Measurements from ENCODE around the gene GPR85. TPM values are rescaled to one million over a fixed set of nuclear protein-coding genes. Genes with fewer than 3 reads are reported as not detected.
"Not testable (repeated sequence)": the region's sequence is repeated elsewhere in the genome, so short reads cannot be mapped to it uniquely, and the experiment has no call there.

The GPR85 gene
- total RNA-seq, 4 donors from 2014 or later: 0.24 to 2.3 (median 0.71) TPM

GRCh38 chr7:113071465-113071864 lies 15.2 kb downstream of the GPR85 start:
- TF ChIP-seq POLR2A (IDR thresholded peaks at IDR 0.05) (no peak), CTCF (IDR thresholded peaks at IDR 0.05) (no peak)
- intact Hi-C loops (cut with DNase I): no loop called here
- no peaks in the 10 kb centered on the region for H3K4me1 ChIP-seq
- no peak overlapping the region for H3K27ac ChIP-seq
- WGBS, 2 donors: 6 to 14% methylated on average over 1 of the region's 1 CpG
- no peaks in the 10 kb centered on the region for H3K9me3 ChIP-seq
- DNase-seq: no peak
- no peak overlapping the region for H3K4me3 ChIP-seq (replicated peaks in 1 of 3)
- no peaks in the 10 kb centered on the region for H3K27me3 ChIP-seq
- no peaks in the 10 kb centered on the region for H3K36me3 ChIP-seq

GRCh38 chr7:113062499-113062898 lies 24.1 kb downstream of the GPR85 start:
- no peak for DNase-seq
- H3K4me1 ChIP-seq: no peaks in the 10 kb centered on the region
- 82 to 92% methylated on average over 2 of the region's 2 CpGs for WGBS, 2 donors
- no peak overlapping the region for H3K4me3 ChIP-seq (replicated peaks in 1 of 3)
- intact Hi-C loops (cut with DNase I): no loop called here
- H3K27ac ChIP-seq: no peak overlapping the region
- H3K36me3 ChIP-seq: no peaks in the 10 kb centered on the region
- H3K27me3 ChIP-seq: no peaks in the 10 kb centered on the region
- H3K9me3 ChIP-seq: no peaks in the 10 kb centered on the region
- TF ChIP-seq CTCF (IDR thresholded peaks at IDR 0.05) (no peak), POLR2A (IDR thresholded peaks at IDR 0.05) (no peak)

- Histone ChIP-seq H3K27ac (no peak overlapping the region), H3K4me3 (replicated peaks in 1 of 3) (no peak overlapping the region), H3K36me3 (no peaks in the 10 kb centered on the region), H3K27me3 (no peaks in the 10 kb centered on the region), H3K4me1 (no peaks in the 10 kb centered on the region), H3K9me3 (no peaks in the 10 kb centered on the region)
- TF ChIP-seq POLR2A (IDR thresholded peaks at IDR 0.05) (no peak), CTCF (IDR thresholded peaks at IDR 0.05) (no peak)
- 90 to 94% methylated on average over 2 of the region's 2 CpGs for WGBS, 2 donors
- intact Hi-C loops (cut with DNase I): no loop called here
- DNase-seq: no peak
Measured at GRCh38 chr7:113060100-113060499, 26.5 kb downstream of the GPR85 start.

- Histone ChIP-seq H3K36me3 (no peaks in the 10 kb centered on the region), H3K9me3 (no peaks in the 10 kb centered on the region), H3K27ac (no peak overlapping the region), H3K27me3 (no peaks in the 10 kb centered on the region), H3K4me3 (replicated peaks in 1 of 3) (no peak overlapping the region), H3K4me1 (no peaks in the 10 kb centered on the region)
- intact Hi-C loops (cut with DNase I): no loop called here
- no peak for TF ChIP-seq CTCF (IDR thresholded peaks at IDR 0.05)
- no peak for TF ChIP-seq POLR2A (IDR thresholded peaks at IDR 0.05)
- 47 to 48% methylated on average over 2 of the region's 2 CpGs for WGBS, 2 donors
- no peak for DNase-seq
Measured at GRCh38 chr7:113054938-113055337, 31.7 kb downstream of the GPR85 start.

GRCh38 chr7:113054272-113054671 lies 32.4 kb downstream of the GPR85 start:
- WGBS, 2 donors: 84 to 90% methylated on average over 2 of the region's 3 CpGs
- H3K4me3 ChIP-seq (replicated peaks in 1 of 3); DNase-seq; intact Hi-C loops (cut with DNase I); H3K4me1 ChIP-seq; H3K27me3 ChIP-seq; H3K36me3 ChIP-seq; H3K27ac ChIP-seq; H3K9me3 ChIP-seq: not testable (repeated sequence)

- 76 to 90% methylated on average over 1 of the region's 1 CpG for WGBS, 2 donors
- DNase-seq; H3K4me1 ChIP-seq; H3K36me3 ChIP-seq; H3K4me3 ChIP-seq (replicated peaks in 1 of 3); H3K27ac ChIP-seq; intact Hi-C loops (cut with DNase I); H3K27me3 ChIP-seq; H3K9me3 ChIP-seq: not testable (repeated sequence)
Measured at GRCh38 chr7:113049221-113049620, 37.4 kb downstream of the GPR85 start.
